ENCODE results near the gene ACAA2.
A peak's percentile ranks its signal among the peaks of the same experiment; 100 is the strongest.

Gene ACAA2

GRCh38 chr18:49744376-49745008 is 68.8 kb downstream of the ACAA2 start:
- DNase-seq = no peak

- DNase-seq = no peak
Measured at GRCh38 chr18:49743117-49743567, 70.2 kb downstream of the ACAA2 start.

GRCh38 chr18:49742316-49743116 is 70.8 kb downstream of the ACAA2 start:
- no peak for DNase-seq

- no peak for DNase-seq
Measured at GRCh38 chr18:49739275-49739674, 74.1 kb downstream of the ACAA2 start.

- no peak for DNase-seq
Measured at GRCh38 chr18:49738721-49739120, 74.6 kb downstream of the ACAA2 start.

GRCh38 chr18:49734836-49735235 is 78.5 kb downstream of the ACAA2 start:
- DNase-seq = no peak

- peak in 1 of 51 donors; percentile 11 for DNase-seq
Measured at GRCh38 chr18:49733896-49734585, 79.3 kb downstream of the ACAA2 start.

GRCh38 chr18:49733321-49733720 is 80.0 kb downstream of the ACAA2 start:
- DNase-seq = no peak
